Bronchial epithelial cell (primary cell): ENCODE results near the gene HMGCS2. TPM values are rescaled to one million over a fixed set of nuclear protein-coding genes. Genes with fewer than 3 reads are reported as not detected.

Source experiments
- DNase-seq: peaks from one replicate; pipeline ENCODE4 v3.0.0-alpha.2; 2010; ENCODE audit warnings: low read depth
- FAIRE-seq: peaks from 2 replicates; lab custom pipeline; 2011; peaks lifted over from hg19 to GRCh38; lab: Jason Lieb, UNC
- H3K27me3 ChIP-seq: 2 replicates; pipeline ENCODE4 v1.5.1; 2011; ENCODE audit warnings: low read length; ENCODE audit not compliant: control insufficient read depth, insufficient read depth
- H3K36me3 ChIP-seq: 2 replicates; pipeline ENCODE4 v1.5.1; 2011; ENCODE audit warnings: low read length; ENCODE audit not compliant: control insufficient read depth, insufficient read depth
- H3K4me3 ChIP-seq: 2 replicates; pipeline ENCODE4 v1.5.1; 2011; ENCODE audit warnings: mild to moderate bottlenecking, low read depth, low read length, control low read depth
- total RNA-seq: library from RNA; depleted of rRNA; stranded (reverse); fragments of >200 nt; gene quantifications from 2 replicates; pipeline ENCODE4 v1.2.1, GENCODE V29; 2014
- TF ChIP-seq, protein P1 (sequence below): IDR thresholded peaks from 2 replicates; pipeline ENCODE4 v1.5.1; 2011; ENCODE audit warnings: mild to moderate bottlenecking, moderate library complexity, low read length, control low read depth, inconsistent platforms; ENCODE audit not compliant: insufficient read depth, severe bottlenecking

HMGCS2 gene
- total RNA-seq, 1 donor from 2014 or later, result 0.26 TPM

DNA sequence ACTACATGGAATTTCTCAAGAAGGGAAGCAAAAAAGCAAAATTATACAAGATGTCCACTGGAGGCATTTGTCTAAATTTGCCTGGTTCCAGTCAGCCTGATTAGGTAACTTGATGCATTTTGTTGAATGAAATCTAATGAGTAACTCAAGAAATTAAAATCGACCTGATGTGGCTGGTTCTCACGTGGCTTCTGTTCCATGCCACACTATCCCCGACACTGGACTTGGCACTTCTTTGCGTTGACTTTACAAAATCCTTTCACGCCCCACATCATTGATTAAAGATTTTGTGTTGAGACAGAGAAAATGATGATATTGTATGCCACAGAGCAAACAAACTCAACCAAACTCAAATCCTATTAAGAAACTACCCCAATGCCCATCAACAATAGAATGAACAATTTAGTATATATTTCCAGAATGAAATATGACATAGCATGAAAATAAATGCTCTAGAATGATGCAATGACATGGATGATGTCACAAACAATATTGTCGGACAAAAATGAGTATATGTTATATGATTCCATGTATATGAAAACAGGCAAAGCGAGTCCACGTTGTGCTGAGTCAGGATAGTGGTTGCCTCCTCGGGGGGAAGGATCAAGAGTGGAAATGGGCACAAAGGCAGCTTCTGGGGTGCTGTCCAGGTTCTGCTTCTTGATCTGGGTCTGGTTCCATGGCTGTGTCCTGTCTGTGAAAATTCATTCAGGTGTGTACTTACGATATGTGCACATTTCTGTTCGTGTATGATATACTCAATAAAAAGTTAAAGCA lies 12.9 kb upstream of the HMGCS2 start:
- DNase-seq, result no peak
- FAIRE-seq, result no peak
- no peak overlapping the region for H3K4me3 ChIP-seq
- H3K27me3 ChIP-seq, result no peaks in the 10 kb centered on the region
- no peaks in the 10 kb centered on the region for H3K36me3 ChIP-seq
- TF ChIP-seq, protein P1, sequence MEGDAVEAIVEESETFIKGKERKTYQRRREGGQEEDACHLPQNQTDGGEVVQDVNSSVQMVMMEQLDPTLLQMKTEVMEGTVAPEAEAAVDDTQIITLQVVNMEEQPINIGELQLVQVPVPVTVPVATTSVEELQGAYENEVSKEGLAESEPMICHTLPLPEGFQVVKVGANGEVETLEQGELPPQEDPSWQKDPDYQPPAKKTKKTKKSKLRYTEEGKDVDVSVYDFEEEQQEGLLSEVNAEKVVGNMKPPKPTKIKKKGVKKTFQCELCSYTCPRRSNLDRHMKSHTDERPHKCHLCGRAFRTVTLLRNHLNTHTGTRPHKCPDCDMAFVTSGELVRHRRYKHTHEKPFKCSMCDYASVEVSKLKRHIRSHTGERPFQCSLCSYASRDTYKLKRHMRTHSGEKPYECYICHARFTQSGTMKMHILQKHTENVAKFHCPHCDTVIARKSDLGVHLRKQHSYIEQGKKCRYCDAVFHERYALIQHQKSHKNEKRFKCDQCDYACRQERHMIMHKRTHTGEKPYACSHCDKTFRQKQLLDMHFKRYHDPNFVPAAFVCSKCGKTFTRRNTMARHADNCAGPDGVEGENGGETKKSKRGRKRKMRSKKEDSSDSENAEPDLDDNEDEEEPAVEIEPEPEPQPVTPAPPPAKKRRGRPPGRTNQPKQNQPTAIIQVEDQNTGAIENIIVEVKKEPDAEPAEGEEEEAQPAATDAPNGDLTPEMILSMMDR, result no peak

- H3K4me3 ChIP-seq, result no peak overlapping the region
Measured at GRCh38 chr1:119779869-119780356, 11.2 kb upstream of the HMGCS2 start.

GRCh38 chr1:119778886-119779560 lies 10.3 kb upstream of the HMGCS2 start:
- TF ChIP-seq, protein P1, result no peak
- no peaks in the 10 kb centered on the region for H3K27me3 ChIP-seq
- H3K4me3 ChIP-seq, result no peak overlapping the region
- H3K36me3 ChIP-seq, result no peaks in the 10 kb centered on the region
- FAIRE-seq, result no peak
- no peak for DNase-seq

More at GRCh38 chr1:119779869-119780356, 11.2 kb upstream of the HMGCS2 start:
- Histone ChIP-seq H3K36me3 (no peaks in the 10 kb centered on the region), H3K27me3 (no peaks in the 10 kb centered on the region)
- TF ChIP-seq, protein P1, result no peak
- peak; percentile 45 for DNase-seq
- peak; percentile 32 for FAIRE-seq

GRCh38 chr1:119778359-119778758 lies 9.7 kb upstream of the HMGCS2 start:
- Histone ChIP-seq H3K4me3 (no peak overlapping the region), H3K27me3 (no peaks in the 10 kb centered on the region), H3K36me3 (no peaks in the 10 kb centered on the region)
- no peak for DNase-seq
- no peak for FAIRE-seq
- TF ChIP-seq, protein P1, result no peak

- Histone ChIP-seq H3K36me3 (no peaks in the 10 kb centered on the region), H3K4me3 (no peak overlapping the region), H3K27me3 (no peaks in the 10 kb centered on the region)
- DNase-seq (no peak), FAIRE-seq (no peak)
- TF ChIP-seq, protein P1, result no peak
Measured at GRCh38 chr1:119774746-119775490, 6.2 kb upstream of the HMGCS2 start.
